Ovary (tissue), 3 donors: ENCODE data around the gene SYNDIG1L.

ENCODE experiments used
- EP300 ChIP-seq: sonication (generic); formaldehyde crosslinking; IDR thresholded peaks from one replicate; pipeline ENCODE4 v1.6.1; 2017; ENCODE audit warnings: antibody characterized with exemption
- TF ChIP-seq, protein P1 (sequence below), 3 donors: fragments of 450-650 bp in 2 of 3; fragments of 200-600 bp in 1 of 3; IDR thresholded peaks; one replicate each; pipeline versions ENCODE4 v1.5.1 to v1.8.0; 2016 to 2022; ENCODE audit warnings: antibody characterized with exemption in 3 of 3, mild to moderate bottlenecking in 1 of 3
- donor health status: DM: no; HTN: no; CAD: no.

DNA sequence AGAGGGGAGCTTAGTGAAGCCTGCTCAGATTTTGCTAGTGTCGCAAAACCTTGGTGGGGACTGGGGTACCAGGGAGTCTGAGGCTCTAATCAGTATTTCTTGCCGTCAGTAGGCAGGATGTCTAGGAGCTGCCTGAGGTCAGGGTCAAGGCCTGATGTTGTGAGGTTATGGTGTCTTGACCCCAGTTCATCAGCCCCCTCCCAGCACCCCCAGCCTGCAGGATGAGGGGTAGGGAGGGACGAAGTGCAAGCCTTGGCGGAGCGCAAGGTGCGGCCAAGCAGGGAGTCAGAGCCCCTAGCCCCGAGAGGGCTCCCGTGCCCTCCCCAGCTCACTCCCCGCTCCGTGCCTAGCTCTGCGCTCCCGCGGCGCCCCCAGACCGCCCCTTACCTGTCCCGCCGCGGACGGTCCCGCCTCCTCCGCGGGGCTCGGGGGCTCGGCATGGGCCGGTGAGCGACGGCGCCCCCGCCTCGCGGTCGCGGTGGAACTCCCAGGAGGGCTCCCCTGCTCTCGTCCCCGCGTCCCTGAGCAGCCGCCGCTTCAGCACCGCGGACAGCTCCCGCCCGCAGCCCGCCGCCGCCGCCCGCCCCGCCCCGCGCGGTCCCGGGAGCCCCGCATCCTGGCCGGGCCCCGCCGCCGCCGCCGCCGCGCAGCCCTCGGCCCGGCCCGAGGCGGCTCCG lies 347 bp downstream of the SYNDIG1L start:
- TF ChIP-seq, protein P1, sequence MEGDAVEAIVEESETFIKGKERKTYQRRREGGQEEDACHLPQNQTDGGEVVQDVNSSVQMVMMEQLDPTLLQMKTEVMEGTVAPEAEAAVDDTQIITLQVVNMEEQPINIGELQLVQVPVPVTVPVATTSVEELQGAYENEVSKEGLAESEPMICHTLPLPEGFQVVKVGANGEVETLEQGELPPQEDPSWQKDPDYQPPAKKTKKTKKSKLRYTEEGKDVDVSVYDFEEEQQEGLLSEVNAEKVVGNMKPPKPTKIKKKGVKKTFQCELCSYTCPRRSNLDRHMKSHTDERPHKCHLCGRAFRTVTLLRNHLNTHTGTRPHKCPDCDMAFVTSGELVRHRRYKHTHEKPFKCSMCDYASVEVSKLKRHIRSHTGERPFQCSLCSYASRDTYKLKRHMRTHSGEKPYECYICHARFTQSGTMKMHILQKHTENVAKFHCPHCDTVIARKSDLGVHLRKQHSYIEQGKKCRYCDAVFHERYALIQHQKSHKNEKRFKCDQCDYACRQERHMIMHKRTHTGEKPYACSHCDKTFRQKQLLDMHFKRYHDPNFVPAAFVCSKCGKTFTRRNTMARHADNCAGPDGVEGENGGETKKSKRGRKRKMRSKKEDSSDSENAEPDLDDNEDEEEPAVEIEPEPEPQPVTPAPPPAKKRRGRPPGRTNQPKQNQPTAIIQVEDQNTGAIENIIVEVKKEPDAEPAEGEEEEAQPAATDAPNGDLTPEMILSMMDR (IDR thresholded peaks at IDR 0.05) = no peak
- TF ChIP-seq EP300 = no peak
